ENCODE measurements around the gene KIRREL3. TPM values are rescaled to one million over a fixed set of nuclear protein-coding genes. Genes with fewer than 3 reads are reported as not detected.

Gene KIRREL3
- total RNA-seq, 1 donor from 2014 or later: not detected

GRCh38 chr11:126422446-126422845 is 578.1 kb downstream of the KIRREL3 start:
- intact Hi-C loops (cut with DNase I): no loop called here
- H3K27ac ChIP-seq: no peak overlapping the region
- DNase-seq (no peak), ATAC-seq (no peak)
- H3K27me3 ChIP-seq: no peaks in the 10 kb centered on the region
- H3K4me1 ChIP-seq: peaks cover 19% of the 10 kb centered on the region
- H3K36me3 ChIP-seq: no peaks in the 10 kb centered on the region
- no peaks in the 10 kb centered on the region for H3K9me3 ChIP-seq
- no peak overlapping the region for H3K4me3 ChIP-seq
- TF ChIP-seq, protein P1, sequence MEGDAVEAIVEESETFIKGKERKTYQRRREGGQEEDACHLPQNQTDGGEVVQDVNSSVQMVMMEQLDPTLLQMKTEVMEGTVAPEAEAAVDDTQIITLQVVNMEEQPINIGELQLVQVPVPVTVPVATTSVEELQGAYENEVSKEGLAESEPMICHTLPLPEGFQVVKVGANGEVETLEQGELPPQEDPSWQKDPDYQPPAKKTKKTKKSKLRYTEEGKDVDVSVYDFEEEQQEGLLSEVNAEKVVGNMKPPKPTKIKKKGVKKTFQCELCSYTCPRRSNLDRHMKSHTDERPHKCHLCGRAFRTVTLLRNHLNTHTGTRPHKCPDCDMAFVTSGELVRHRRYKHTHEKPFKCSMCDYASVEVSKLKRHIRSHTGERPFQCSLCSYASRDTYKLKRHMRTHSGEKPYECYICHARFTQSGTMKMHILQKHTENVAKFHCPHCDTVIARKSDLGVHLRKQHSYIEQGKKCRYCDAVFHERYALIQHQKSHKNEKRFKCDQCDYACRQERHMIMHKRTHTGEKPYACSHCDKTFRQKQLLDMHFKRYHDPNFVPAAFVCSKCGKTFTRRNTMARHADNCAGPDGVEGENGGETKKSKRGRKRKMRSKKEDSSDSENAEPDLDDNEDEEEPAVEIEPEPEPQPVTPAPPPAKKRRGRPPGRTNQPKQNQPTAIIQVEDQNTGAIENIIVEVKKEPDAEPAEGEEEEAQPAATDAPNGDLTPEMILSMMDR (IDR thresholded peaks at IDR 0.05): no peak

DNA sequence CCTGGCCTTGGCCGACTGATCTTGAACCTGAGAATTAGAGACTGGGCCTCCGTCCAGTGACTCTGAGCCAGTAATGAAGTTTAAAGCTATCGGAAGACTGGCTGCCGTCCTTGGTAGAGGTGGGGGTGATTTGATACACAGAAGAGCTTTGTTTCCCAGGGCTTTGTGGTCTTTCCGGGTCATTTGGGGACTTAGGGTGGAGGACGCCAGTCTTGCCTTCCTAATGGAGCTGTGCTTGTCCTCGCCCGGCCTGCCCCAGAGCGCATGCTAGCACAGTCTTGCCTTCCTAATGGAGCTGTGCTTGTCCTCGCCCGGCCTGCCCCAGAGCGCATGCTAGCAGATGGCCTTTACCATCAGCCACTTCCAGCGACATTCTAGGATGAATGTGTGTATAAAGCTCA is 579.3 kb downstream of the KIRREL3 start:
- H3K4me1 ChIP-seq: peaks cover 28% of the 10 kb centered on the region
- intact Hi-C loops (cut with DNase I): no loop called here
- no peak for DNase-seq
- H3K27me3 ChIP-seq: no peaks in the 10 kb centered on the region
- peak overlapping the region; percentile 79 for H3K27ac ChIP-seq
- ATAC-seq: no peak
- no peak overlapping the region for H3K4me3 ChIP-seq
- H3K9me3 ChIP-seq: no peaks in the 10 kb centered on the region
- TF ChIP-seq, protein P1 (IDR thresholded peaks at IDR 0.05): no peak
- no peaks in the 10 kb centered on the region for H3K36me3 ChIP-seq

DNA sequence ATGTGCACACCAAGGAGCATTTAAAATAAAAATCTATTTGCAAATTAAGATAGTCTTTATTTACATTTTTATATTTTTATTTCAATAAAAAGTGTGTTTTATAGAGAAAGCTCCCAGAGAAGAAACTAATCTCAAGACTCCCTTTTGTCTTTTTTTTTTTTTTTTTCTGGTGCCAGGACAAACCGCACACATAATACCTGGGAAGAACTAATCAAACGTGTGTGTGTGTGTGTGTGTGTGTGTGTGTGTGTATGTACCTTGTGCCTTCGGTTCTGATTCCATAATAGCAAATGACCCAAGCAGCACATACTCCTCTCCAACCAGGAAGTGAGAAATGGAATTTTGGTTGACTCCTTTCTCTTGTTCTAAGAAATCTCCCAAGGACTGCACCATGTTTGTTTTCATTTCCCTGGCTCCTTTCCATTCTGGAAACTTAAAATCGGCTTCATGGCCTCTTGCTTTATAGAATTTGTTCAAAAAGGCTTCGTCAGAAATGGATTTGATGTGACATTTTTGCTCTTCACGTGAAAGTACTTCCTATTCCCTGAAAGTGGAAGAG is 579.8 kb downstream of the KIRREL3 start:
- DNase-seq (no peak), ATAC-seq (no peak)
- Histone ChIP-seq H3K4me3 (no peak overlapping the region), H3K36me3 (no peaks in the 10 kb centered on the region), H3K9me3 (no peaks in the 10 kb centered on the region), H3K27me3 (no peaks in the 10 kb centered on the region), H3K27ac (peak overlapping the region; percentile 82), H3K4me1 (peaks cover 33% of the 10 kb centered on the region)
- intact Hi-C loops (cut with DNase I): no loop called here
- TF ChIP-seq, protein P1 (IDR thresholded peaks at IDR 0.05): no peak

- intact Hi-C loops (cut with DNase I): no loop called here
- DNase-seq (no peak), ATAC-seq (no peak)
- TF ChIP-seq, protein P1 (IDR thresholded peaks at IDR 0.05): no peak
- peaks cover 37% of the 10 kb centered on the region for H3K4me1 ChIP-seq
- H3K27me3 ChIP-seq: no peaks in the 10 kb centered on the region
- no peaks in the 10 kb centered on the region for H3K36me3 ChIP-seq
- H3K9me3 ChIP-seq: no peaks in the 10 kb centered on the region
- no peak overlapping the region for H3K4me3 ChIP-seq
- H3K27ac ChIP-seq: peak overlapping the region; percentile 82
These were observed 580.5 kb downstream of the KIRREL3 start for GRCh38 chr11:126419801-126420697.

DNA sequence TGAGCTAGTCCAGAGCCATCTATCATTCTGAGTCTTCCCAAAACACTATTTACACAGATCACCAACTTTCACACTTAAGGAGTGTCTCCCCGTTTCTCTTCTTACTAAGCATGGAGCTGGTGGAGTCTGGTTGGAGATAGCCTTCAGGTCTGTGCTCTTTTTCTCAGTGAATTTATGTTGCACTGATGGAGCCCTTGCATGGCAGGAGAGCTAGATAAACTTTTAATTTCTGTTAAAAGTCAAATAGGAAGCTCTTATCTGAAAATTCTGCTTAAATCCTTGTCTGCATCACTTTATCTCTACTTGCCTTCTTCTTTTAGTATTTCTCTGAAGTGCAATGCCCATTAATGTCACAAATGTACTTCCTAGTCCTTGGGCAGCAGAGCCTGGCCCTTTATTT is 581.7 kb downstream of the KIRREL3 start:
- Histone ChIP-seq H3K9me3 (no peaks in the 10 kb centered on the region), H3K27me3 (no peaks in the 10 kb centered on the region), H3K4me1 (peaks cover 49% of the 10 kb centered on the region), H3K27ac (peak overlapping the region; percentile 51), H3K36me3 (no peaks in the 10 kb centered on the region), H3K4me3 (no peak overlapping the region)
- TF ChIP-seq, protein P1 (IDR thresholded peaks at IDR 0.05): no peak
- intact Hi-C loops (cut with DNase I): no loop called here
- DNase-seq (no peak), ATAC-seq (no peak)
